Breast epithelium (tissue), 3 donors: ENCODE measurements around the gene SEMA6D.

ENCODE experiments used
- POLR2A ChIP-seq: fragments of 450-650 bp; IDR thresholded peaks from one replicate; pipeline ENCODE4 v1.6.1; 2016; ENCODE audit warnings: antibody characterized with exemption, mild to moderate bottlenecking, moderate library complexity
- POLR2AphosphoS5 ChIP-seq, 3 donors: sonication (generic); formaldehyde crosslinking; IDR thresholded peaks; one replicate each; pipeline ENCODE4 v1.6.1; 2017; ENCODE audit warnings: antibody characterized with exemption in 3 of 3
- TF ChIP-seq, protein P1 (sequence below), 3 donors: fragments of 450-650 bp; IDR thresholded peaks; one replicate each; pipeline ENCODE4 v1.5.1; 2016 to 2017; ENCODE audit warnings: antibody characterized with exemption in 3 of 3, mild to moderate bottlenecking in 3 of 3, moderate library complexity in 3 of 3

DNA sequence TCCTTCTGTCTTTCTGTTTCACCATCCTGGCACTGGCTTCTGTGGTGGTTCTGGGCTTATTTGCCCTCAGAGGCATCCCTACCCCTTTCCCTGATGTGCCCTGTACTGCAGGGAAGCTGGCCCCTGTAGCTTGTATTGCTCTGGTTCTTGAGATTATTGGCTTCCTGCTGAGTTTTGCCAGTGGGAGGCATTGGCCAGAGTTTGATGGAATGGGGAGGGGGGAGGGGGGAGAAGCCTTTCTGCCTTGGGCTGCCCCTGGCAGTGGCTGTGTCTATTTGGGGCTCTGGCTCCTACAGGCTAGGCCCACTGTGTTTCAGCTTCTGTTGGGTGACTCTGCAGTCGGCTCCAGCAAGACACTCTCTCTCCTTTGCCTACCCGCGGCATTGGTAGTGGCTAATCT lies 41.6 kb upstream of the SEMA6D start:
- TF ChIP-seq, protein P1, sequence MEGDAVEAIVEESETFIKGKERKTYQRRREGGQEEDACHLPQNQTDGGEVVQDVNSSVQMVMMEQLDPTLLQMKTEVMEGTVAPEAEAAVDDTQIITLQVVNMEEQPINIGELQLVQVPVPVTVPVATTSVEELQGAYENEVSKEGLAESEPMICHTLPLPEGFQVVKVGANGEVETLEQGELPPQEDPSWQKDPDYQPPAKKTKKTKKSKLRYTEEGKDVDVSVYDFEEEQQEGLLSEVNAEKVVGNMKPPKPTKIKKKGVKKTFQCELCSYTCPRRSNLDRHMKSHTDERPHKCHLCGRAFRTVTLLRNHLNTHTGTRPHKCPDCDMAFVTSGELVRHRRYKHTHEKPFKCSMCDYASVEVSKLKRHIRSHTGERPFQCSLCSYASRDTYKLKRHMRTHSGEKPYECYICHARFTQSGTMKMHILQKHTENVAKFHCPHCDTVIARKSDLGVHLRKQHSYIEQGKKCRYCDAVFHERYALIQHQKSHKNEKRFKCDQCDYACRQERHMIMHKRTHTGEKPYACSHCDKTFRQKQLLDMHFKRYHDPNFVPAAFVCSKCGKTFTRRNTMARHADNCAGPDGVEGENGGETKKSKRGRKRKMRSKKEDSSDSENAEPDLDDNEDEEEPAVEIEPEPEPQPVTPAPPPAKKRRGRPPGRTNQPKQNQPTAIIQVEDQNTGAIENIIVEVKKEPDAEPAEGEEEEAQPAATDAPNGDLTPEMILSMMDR (IDR thresholded peaks at IDR 0.05) = no peak
- TF ChIP-seq POLR2AphosphoS5 (IDR thresholded peaks at IDR 0.05) (no peak), POLR2A (no peak)
